ENCODE measurements around the gene N4BP2L2. TPM values are rescaled to one million over a fixed set of nuclear protein-coding genes. Genes with fewer than 3 reads are reported as not detected.

N4BP2L2 gene
- total and polyA plus RNA-seq, 5 donors from 2014 or later, result 161 to 242 (median 213) TPM

- peaks cover 0 to 1% (median 0%) of the 10 kb centered on the region in 7 donors for H3K9me3 Mint-ChIP-seq
- no peak for ATAC-seq (ENCODE audit: low read depth in 2 of 2)
- no peak overlapping the region for H3K27ac Mint-ChIP-seq
Observed at GRCh38 chr13:32476021-32476731, 62.4 kb downstream of the N4BP2L2 start.

DNA sequence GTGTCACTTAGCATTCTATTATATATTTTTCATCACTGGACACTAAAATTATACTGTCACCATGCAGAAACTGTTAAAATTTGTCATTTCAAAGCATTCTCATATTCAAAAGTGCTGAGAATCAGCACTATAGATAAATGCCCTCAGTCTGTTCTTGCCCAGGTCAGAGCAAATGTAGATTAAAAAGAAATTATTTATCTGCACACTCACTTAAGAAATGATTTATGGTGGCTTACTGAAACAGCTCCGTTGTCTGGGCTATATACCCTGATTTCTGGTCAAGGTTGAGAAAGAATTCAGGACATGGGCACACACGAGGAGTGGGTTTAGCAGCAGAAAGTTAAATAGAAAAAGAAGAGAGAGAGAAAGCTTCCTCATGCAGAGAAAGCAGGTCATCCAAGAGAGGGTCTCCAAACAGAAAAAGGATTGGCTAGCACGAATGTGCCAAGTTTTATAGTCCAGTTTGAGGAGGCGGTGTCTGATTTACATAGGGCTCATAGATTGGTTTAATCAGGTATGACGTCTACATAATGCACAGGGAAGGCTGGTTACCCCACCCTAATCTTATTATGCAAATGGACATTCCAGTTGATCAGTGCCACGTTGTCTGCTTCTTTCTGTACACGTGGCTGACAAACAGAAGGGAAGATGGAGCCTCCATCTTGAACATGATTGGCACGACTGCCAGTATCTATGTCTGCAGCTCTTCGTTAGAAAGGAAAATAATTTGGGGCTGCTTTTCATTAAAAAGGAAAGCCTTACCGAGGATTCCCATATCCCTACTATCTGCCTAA is 63.4 kb downstream of the N4BP2L2 start:
- no peaks in the 10 kb centered on the region for H3K27me3 Mint-ChIP-seq
- H3K27ac Mint-ChIP-seq, result no peak overlapping the region
- Histone ChIP-seq H3K36me3 (ENCODE audit: control insufficient read depth, insufficient read depth, low read length) (no peaks in the 10 kb centered on the region), H3K4me1 (ENCODE audit: control insufficient read depth, insufficient read depth, low read length, poor library complexity, severe bottlenecking) (no peaks in the 10 kb centered on the region), H3K27ac (ENCODE audit: insufficient read depth, low read length, poor library complexity, severe bottlenecking) (no peak overlapping the region), H3K27me3 (ENCODE audit: control insufficient read depth, insufficient read depth, low read length) (no peaks in the 10 kb centered on the region), H3K9me3 (ENCODE audit: control insufficient read depth in 2 of 2, low read length in 2 of 2) (no peaks in the 10 kb centered on the region), H3K4me3 (ENCODE audit: low read depth, low read length) (no peak overlapping the region)
- ATAC-seq (ENCODE audit: low read depth in 2 of 2), result no peak
- peaks cover 27% of the 10 kb centered on the region for H3K36me3 Mint-ChIP-seq
- H3K4me1 Mint-ChIP-seq, result peaks cover 5 to 26% (median 17%) of the 10 kb centered on the region in 4 donors
- no peak overlapping the region for H3K4me3 Mint-ChIP-seq
- H3K9me3 Mint-ChIP-seq, result peaks cover 0 to 1% (median 0%) of the 10 kb centered on the region in 7 donors
- DNase-seq, result no peak

More at GRCh38 chr13:32476021-32476731, 62.4 kb downstream of the N4BP2L2 start:
- Histone ChIP-seq H3K4me3 (ENCODE audit: low read depth, low read length) (no peak overlapping the region), H3K27ac (ENCODE audit: insufficient read depth, low read length, poor library complexity, severe bottlenecking) (no peak overlapping the region), H3K4me1 (ENCODE audit: control insufficient read depth, insufficient read depth, low read length, poor library complexity, severe bottlenecking) (no peaks in the 10 kb centered on the region), H3K27me3 (ENCODE audit: control insufficient read depth, insufficient read depth, low read length) (no peaks in the 10 kb centered on the region), H3K9me3 (ENCODE audit: control insufficient read depth in 2 of 2, low read length in 2 of 2) (no peaks in the 10 kb centered on the region), H3K36me3 (ENCODE audit: control insufficient read depth, insufficient read depth, low read length) (no peaks in the 10 kb centered on the region)
- peaks cover 4 to 26% (median 14%) of the 10 kb centered on the region in 4 donors for H3K4me1 Mint-ChIP-seq
- no peak for DNase-seq
- peaks cover 23% of the 10 kb centered on the region for H3K36me3 Mint-ChIP-seq
- H3K27me3 Mint-ChIP-seq, result no peaks in the 10 kb centered on the region
- H3K4me3 Mint-ChIP-seq, result no peak overlapping the region

GRCh38 chr13:32473650-32474049 is 64.9 kb downstream of the N4BP2L2 start:
- H3K4me3 Mint-ChIP-seq, result no peak overlapping the region

GRCh38 chr13:32472194-32472621 is 66.4 kb downstream of the N4BP2L2 start:
- no peaks in the 10 kb centered on the region for H3K9me3 ChIP-seq (ENCODE audit: control insufficient read depth in 2 of 2, low read length in 2 of 2)
- peak in 1 of 3 donors; percentile 61 for DNase-seq
- H3K27ac ChIP-seq (ENCODE audit: insufficient read depth, low read length, poor library complexity, severe bottlenecking), result no peak overlapping the region
- H3K36me3 ChIP-seq (ENCODE audit: control insufficient read depth, insufficient read depth, low read length), result no peaks in the 10 kb centered on the region
- H3K4me1 ChIP-seq (ENCODE audit: control insufficient read depth, insufficient read depth, low read length, poor library complexity, severe bottlenecking), result no peaks in the 10 kb centered on the region
- no peaks in the 10 kb centered on the region for H3K27me3 ChIP-seq (ENCODE audit: control insufficient read depth, insufficient read depth, low read length)
- ATAC-seq (ENCODE audit: low read depth in 2 of 2), result no peak
- Mint-ChIP-seq H3K27ac (peak overlapping the region in 1 of 3 donors; percentile 14), H3K9me3 (no peaks in the 10 kb centered on the region), H3K27me3 (no peaks in the 10 kb centered on the region), H3K36me3 (peaks cover 19% of the 10 kb centered on the region), H3K4me1 (peaks cover 9 to 17% (median 16%) of the 10 kb centered on the region in 4 donors), H3K4me3 (no peak overlapping the region)
- H3K4me3 ChIP-seq (ENCODE audit: low read depth, low read length), result no peak overlapping the region

More at GRCh38 chr13:32473650-32474049, 64.9 kb downstream of the N4BP2L2 start:
- ATAC-seq (ENCODE audit: low read depth in 2 of 2) (no peak), DNase-seq (no peak)
- peaks cover 24% of the 10 kb centered on the region for H3K36me3 Mint-ChIP-seq
- peaks cover 7 to 20% (median 17%) of the 10 kb centered on the region in 4 donors for H3K4me1 Mint-ChIP-seq
- no peak overlapping the region for H3K27ac Mint-ChIP-seq
- Histone ChIP-seq H3K27ac (ENCODE audit: insufficient read depth, low read length, poor library complexity, severe bottlenecking) (no peak overlapping the region), H3K9me3 (ENCODE audit: control insufficient read depth in 2 of 2, low read length in 2 of 2) (no peaks in the 10 kb centered on the region), H3K4me1 (ENCODE audit: control insufficient read depth, insufficient read depth, low read length, poor library complexity, severe bottlenecking) (no peaks in the 10 kb centered on the region), H3K27me3 (ENCODE audit: control insufficient read depth, insufficient read depth, low read length) (no peaks in the 10 kb centered on the region), H3K4me3 (ENCODE audit: low read depth, low read length) (no peak overlapping the region), H3K36me3 (ENCODE audit: control insufficient read depth, insufficient read depth, low read length) (no peaks in the 10 kb centered on the region)
- no peaks in the 10 kb centered on the region for H3K9me3 Mint-ChIP-seq
- H3K27me3 Mint-ChIP-seq, result no peaks in the 10 kb centered on the region

- no peaks in the 10 kb centered on the region for H3K36me3 ChIP-seq (ENCODE audit: control insufficient read depth, insufficient read depth, low read length)
- H3K4me3 ChIP-seq (ENCODE audit: low read depth, low read length), result no peak overlapping the region
- peaks cover 9 to 17% (median 16%) of the 10 kb centered on the region in 4 donors for H3K4me1 Mint-ChIP-seq
- peak overlapping the region in 1 of 3 donors; percentile 14 for H3K27ac Mint-ChIP-seq
- H3K4me3 Mint-ChIP-seq, result no peak overlapping the region
- no peak for ATAC-seq (ENCODE audit: low read depth in 2 of 2)
- no peaks in the 10 kb centered on the region for H3K4me1 ChIP-seq (ENCODE audit: control insufficient read depth, insufficient read depth, low read length, poor library complexity, severe bottlenecking)
- no peaks in the 10 kb centered on the region for H3K27me3 ChIP-seq (ENCODE audit: control insufficient read depth, insufficient read depth, low read length)
- no peaks in the 10 kb centered on the region for H3K9me3 Mint-ChIP-seq
- no peak for DNase-seq
- no peak overlapping the region for H3K27ac ChIP-seq (ENCODE audit: insufficient read depth, low read length, poor library complexity, severe bottlenecking)
- H3K36me3 Mint-ChIP-seq, result peaks cover 16% of the 10 kb centered on the region
- H3K9me3 ChIP-seq (ENCODE audit: control insufficient read depth in 2 of 2, low read length in 2 of 2), result no peaks in the 10 kb centered on the region
- no peaks in the 10 kb centered on the region for H3K27me3 Mint-ChIP-seq
Observed at GRCh38 chr13:32471187-32471922, 67.2 kb downstream of the N4BP2L2 start.

DNA sequence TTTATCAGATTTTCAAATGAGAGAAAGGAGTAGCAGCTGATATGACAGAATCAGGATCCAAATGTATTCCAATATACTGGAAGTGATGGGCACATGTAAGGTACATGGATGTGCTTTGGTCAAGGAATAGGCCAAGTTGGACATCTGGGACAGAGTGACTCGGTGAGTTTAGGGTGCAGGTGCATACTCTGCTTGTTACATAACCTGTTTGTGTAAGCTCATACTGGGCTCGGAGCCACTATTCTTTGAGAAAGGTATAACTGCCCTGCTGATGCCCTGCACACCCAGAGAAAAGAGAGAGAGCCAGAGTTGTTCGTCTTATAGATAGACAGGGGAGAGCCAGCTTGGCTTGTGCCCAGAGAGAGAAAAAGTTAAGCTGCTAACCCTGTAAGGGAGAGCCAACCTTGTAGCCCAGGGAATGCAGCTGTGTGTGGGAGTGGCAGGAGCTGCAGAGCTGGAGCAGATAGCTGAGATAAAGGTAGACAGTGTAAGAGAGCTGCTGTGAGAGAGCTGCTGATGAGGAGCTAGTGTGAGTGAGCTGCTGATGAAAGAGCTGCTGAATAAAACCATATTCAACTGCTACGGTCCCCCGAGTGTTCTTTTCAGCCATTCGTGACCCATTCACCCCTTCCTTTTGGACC is 70.0 kb downstream of the N4BP2L2 start:
- DNase-seq, result no peak
- ATAC-seq (ENCODE audit: low read depth in 2 of 2), result no peak
- peak overlapping the region in 2 of 3 donors; percentile 47 to 61 for H3K27ac Mint-ChIP-seq
- H3K36me3 Mint-ChIP-seq, result peaks cover 18% of the 10 kb centered on the region
- no peaks in the 10 kb centered on the region for H3K36me3 ChIP-seq (ENCODE audit: control insufficient read depth, insufficient read depth, low read length)
- H3K27me3 ChIP-seq (ENCODE audit: control insufficient read depth, insufficient read depth, low read length), result no peaks in the 10 kb centered on the region
- peaks cover 8 to 17% (median 13%) of the 10 kb centered on the region in 4 donors for H3K4me1 Mint-ChIP-seq
- H3K9me3 Mint-ChIP-seq, result peaks cover 0 to 2% (median 0%) of the 10 kb centered on the region in 7 donors
- H3K4me3 Mint-ChIP-seq, result no peak overlapping the region
- H3K27ac ChIP-seq (ENCODE audit: insufficient read depth, low read length, poor library complexity, severe bottlenecking), result no peak overlapping the region
- no peaks in the 10 kb centered on the region for H3K4me1 ChIP-seq (ENCODE audit: control insufficient read depth, insufficient read depth, low read length, poor library complexity, severe bottlenecking)
- H3K4me3 ChIP-seq (ENCODE audit: low read depth, low read length), result no peak overlapping the region
- H3K27me3 Mint-ChIP-seq, result no peaks in the 10 kb centered on the region
- H3K9me3 ChIP-seq (ENCODE audit: control insufficient read depth in 2 of 2, low read length in 2 of 2), result no peaks in the 10 kb centered on the region

GRCh38 chr13:32456591-32456990 is 82.0 kb downstream of the N4BP2L2 start:
- peak overlapping the region in 1 of 3 donors; percentile 33 for H3K27ac Mint-ChIP-seq
- Histone ChIP-seq H3K4me1 (ENCODE audit: control insufficient read depth, insufficient read depth, low read length, poor library complexity, severe bottlenecking) (no peaks in the 10 kb centered on the region), H3K27ac (ENCODE audit: insufficient read depth, low read length, poor library complexity, severe bottlenecking) (no peak overlapping the region), H3K36me3 (ENCODE audit: control insufficient read depth, insufficient read depth, low read length) (peaks cover 2% of the 10 kb centered on the region), H3K9me3 (ENCODE audit: control insufficient read depth in 2 of 2, low read length in 2 of 2) (peaks cover 7 to 22% of the 10 kb centered on the region in 2 experiments), H3K27me3 (ENCODE audit: control insufficient read depth, insufficient read depth, low read length) (no peaks in the 10 kb centered on the region), H3K4me3 (ENCODE audit: low read depth, low read length) (no peak overlapping the region)
- DNase-seq, result no peak
- ATAC-seq (ENCODE audit: low read depth in 2 of 2), result no peak
- H3K27me3 Mint-ChIP-seq, result no peaks in the 10 kb centered on the region
- peaks cover 2 to 44% (median 8%) of the 10 kb centered on the region in 7 donors for H3K9me3 Mint-ChIP-seq
- H3K36me3 Mint-ChIP-seq, result peaks cover 66% of the 10 kb centered on the region
- H3K4me3 Mint-ChIP-seq, result no peak overlapping the region
- H3K4me1 Mint-ChIP-seq, result peaks cover 0 to 25% (median 9%) of the 10 kb centered on the region in 4 donors
